Vagina (tissue), 2 donors: Measurements from ENCODE around the gene CCDC170.

Source experiments
- CTCF ChIP-seq, 3 experiments: fragments of 450-650 bp in 2 of 3; fragments of 200-600 bp in 1 of 3; sonication (generic) in 1 of 3; IDR thresholded peaks; one replicate each; pipeline ENCODE4 v1.5.1; 2017 to 2019; ENCODE audit warnings: antibody characterized with exemption in 3 of 3, mild to moderate bottlenecking in 2 of 3, moderate library complexity in 2 of 3
- POLR2AphosphoS5 ChIP-seq, 2 donors: sonication (generic); formaldehyde crosslinking; IDR thresholded peaks; one replicate each; pipeline ENCODE4 v1.9.0; 2017; ENCODE audit warnings: antibody characterized with exemption in 2 of 2, mild to moderate bottlenecking in 2 of 2, low read depth in 1 of 2; ENCODE audit not compliant: insufficient read depth in 1 of 2

GRCh38 chr6:151666526-151666925 lies 172.7 kb downstream of the CCDC170 start:
- no peak for TF ChIP-seq CTCF (IDR thresholded peaks at IDR 0.05)
- TF ChIP-seq POLR2AphosphoS5 (IDR thresholded peaks at IDR 0.05; ENCODE audit: insufficient read depth in 1 of 2, low read depth in 1 of 2), result no peak
